ENCODE results near the gene TBL3. TPM values are rescaled to one million over a fixed set of nuclear protein-coding genes. Genes with fewer than 3 reads are reported as not detected.

The TBL3 gene
- polyA plus RNA-seq, 1 donor (not counting 4 experiments of a cell fraction or from before 2014, with no cell fraction given), result 27.8 TPM

DNA sequence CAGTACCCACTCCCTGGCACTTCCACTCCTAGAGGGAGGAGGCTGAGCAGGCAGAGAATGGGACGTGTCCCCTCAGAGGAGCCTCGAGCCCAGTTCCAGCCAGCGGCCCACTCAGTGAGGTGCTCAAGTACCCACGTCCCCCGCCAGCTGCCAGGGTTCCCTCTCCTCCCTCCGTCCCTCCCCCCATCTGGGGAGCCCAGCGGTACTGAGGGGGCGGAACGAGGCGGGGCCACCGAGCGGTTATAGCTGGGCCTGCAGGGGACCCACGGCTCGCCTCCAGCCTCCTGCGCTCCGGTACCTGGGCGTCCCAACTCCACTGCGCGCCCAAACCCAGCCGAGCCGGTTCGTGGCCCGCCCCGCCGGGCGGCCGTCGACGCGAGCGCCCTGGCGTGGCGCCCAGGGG, 47.7 kb downstream of the TBL3 start, which contains the start of gene NPW:
Gene NPW, plus strand, starts transcription at position 268 of the 403 bp plus-strand sequence.
- H3K4me2 ChIP-seq (ENCODE audit: control insufficient read depth, extremely low read depth, insufficient read depth, low read depth, low read length), result no peak within 1 kb of the TSS
- dilution Hi-C loops (cut with MboI; ENCODE audit: extremely low pct_ligation_motif_present, low sequenced_read_pairs), result no loop called here

DNA sequence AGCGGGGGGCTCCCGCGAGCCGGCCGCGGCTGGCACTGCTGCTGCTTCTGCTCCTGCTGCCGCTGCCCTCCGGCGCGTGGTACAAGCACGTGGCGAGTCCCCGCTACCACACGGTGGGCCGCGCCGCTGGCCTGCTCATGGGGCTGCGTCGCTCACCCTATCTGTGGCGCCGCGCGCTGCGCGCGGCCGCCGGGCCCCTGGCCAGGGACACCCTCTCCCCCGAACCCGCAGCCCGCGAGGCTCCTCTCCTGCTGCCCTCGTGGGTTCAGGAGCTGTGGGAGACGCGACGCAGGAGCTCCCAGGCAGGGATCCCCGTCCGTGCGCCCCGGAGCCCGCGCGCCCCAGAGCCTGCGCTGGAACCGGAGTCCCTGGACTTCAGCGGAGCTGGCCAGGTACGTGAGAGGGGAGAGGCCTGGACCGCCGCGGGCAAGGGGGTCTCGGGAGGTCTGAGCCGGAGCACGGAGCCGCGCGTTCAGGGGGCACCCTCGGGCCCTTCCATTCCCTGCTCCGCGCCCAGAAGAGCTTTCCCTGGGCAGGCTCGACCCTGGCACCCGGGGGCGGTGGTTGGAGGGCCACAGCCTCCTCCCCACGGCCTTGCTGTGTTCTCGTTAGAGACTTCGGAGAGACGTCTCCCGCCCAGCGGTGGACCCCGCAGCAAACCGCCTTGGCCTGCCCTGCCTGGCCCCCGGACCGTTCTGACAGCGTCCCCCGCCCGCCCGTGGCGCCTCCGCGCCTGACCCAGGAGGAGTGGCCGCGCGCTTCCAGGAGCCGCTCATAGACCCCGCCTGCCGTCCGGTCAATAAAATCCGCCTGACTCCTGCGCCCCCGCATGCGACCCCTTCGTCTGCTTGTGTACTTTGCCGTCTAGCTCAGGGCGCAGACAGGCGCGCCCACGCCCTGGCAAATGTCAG, 48.3 kb downstream of the TBL3 start:
- peak; percentile 52 for TF ChIP-seq EZH2 (IDR thresholded peaks at IDR 0.05; ENCODE audit: low read length)
- TF ChIP-seq, protein P1, sequence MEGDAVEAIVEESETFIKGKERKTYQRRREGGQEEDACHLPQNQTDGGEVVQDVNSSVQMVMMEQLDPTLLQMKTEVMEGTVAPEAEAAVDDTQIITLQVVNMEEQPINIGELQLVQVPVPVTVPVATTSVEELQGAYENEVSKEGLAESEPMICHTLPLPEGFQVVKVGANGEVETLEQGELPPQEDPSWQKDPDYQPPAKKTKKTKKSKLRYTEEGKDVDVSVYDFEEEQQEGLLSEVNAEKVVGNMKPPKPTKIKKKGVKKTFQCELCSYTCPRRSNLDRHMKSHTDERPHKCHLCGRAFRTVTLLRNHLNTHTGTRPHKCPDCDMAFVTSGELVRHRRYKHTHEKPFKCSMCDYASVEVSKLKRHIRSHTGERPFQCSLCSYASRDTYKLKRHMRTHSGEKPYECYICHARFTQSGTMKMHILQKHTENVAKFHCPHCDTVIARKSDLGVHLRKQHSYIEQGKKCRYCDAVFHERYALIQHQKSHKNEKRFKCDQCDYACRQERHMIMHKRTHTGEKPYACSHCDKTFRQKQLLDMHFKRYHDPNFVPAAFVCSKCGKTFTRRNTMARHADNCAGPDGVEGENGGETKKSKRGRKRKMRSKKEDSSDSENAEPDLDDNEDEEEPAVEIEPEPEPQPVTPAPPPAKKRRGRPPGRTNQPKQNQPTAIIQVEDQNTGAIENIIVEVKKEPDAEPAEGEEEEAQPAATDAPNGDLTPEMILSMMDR (optimal IDR thresholded peaks at IDR 0.05 in 1 of 3, IDR thresholded peaks at IDR 0.05 in 1 of 3, conservative IDR thresholded peaks at IDR 0.05 in 1 of 3; ENCODE audit: extremely low read depth in 1 of 3, insufficient read depth in 2 of 3, low read length in 3 of 3), result no peak
- no peak for DNase-seq (ENCODE audit: low read depth, low spot score)
- FAIRE-seq, result no peak
- dilution Hi-C loops (cut with MboI; ENCODE audit: extremely low pct_ligation_motif_present, low sequenced_read_pairs), result no loop called here
- H3K27ac ChIP-seq (ENCODE audit: control insufficient read depth, insufficient read depth, low read length), result no peak overlapping the region
- no peaks in the 10 kb centered on the region for H3K9me3 ChIP-seq (ENCODE audit: control insufficient read depth, low read depth, low read length)
- H3K27me3 ChIP-seq (ENCODE audit: control insufficient read depth, extremely low read depth, insufficient read depth, low read length), result peaks cover 24% of the 10 kb centered on the region
- no peak overlapping the region for H3K4me3 ChIP-seq (ENCODE audit: control insufficient read depth in 2 of 3, extremely low read depth in 1 of 3, insufficient read depth in 2 of 3, low read depth in 1 of 3, low read length in 3 of 3)
- H3K36me3 ChIP-seq (ENCODE audit: control insufficient read depth in 2 of 2, extremely low read depth in 1 of 2, insufficient read depth in 2 of 2, low read length in 2 of 2), result no peaks in the 10 kb centered on the region
- H3K79me2 ChIP-seq (ENCODE audit: control insufficient read depth, insufficient read depth, low read length), result no peaks in the 10 kb centered on the region
- no peak overlapping the region for H3K9ac ChIP-seq (ENCODE audit: control insufficient read depth, extremely low read depth, insufficient read depth, low read length)
- no peaks in the 10 kb centered on the region for H3K9me1 ChIP-seq (ENCODE audit: control insufficient read depth, extremely low read depth, insufficient read depth, low read length)
- peaks cover 17% of the 10 kb centered on the region for H3K4me1 ChIP-seq (ENCODE audit: control insufficient read depth, extremely low read depth, insufficient read depth, low read length)
- H4K20me1 ChIP-seq (ENCODE audit: control insufficient read depth, extremely low read depth, insufficient read depth, low read length), result no peaks in the 10 kb centered on the region
- H2AFZ ChIP-seq (ENCODE audit: control insufficient read depth, low read length), result no peak overlapping the region
- H3K4me2 ChIP-seq (ENCODE audit: control insufficient read depth, extremely low read depth, insufficient read depth, low read depth, low read length), result no peak overlapping the region

More for the DNA sequence above, 47.7 kb downstream of the TBL3 start, which contains the start of gene NPW:
- no peaks in the 10 kb centered on the region for H3K79me2 ChIP-seq (ENCODE audit: control insufficient read depth, insufficient read depth, low read length)
- no peak for FAIRE-seq
- no peaks in the 10 kb centered on the region for H3K9me3 ChIP-seq (ENCODE audit: control insufficient read depth, low read depth, low read length)
- no peak within 1 kb of the TSS for H2AFZ ChIP-seq (ENCODE audit: control insufficient read depth, low read length)
- DNase-seq (ENCODE audit: low read depth, low spot score), result no peak
- H4K20me1 ChIP-seq (ENCODE audit: control insufficient read depth, extremely low read depth, insufficient read depth, low read length), result no peaks in the 10 kb centered on the region
- H3K4me1 ChIP-seq (ENCODE audit: control insufficient read depth, extremely low read depth, insufficient read depth, low read length), result peaks cover 20% of the 10 kb centered on the region
- no peaks in the 10 kb centered on the region for H3K36me3 ChIP-seq (ENCODE audit: control insufficient read depth in 2 of 2, extremely low read depth in 1 of 2, insufficient read depth in 2 of 2, low read length in 2 of 2)
- no peak within 1 kb of the TSS for H3K27ac ChIP-seq (ENCODE audit: control insufficient read depth, insufficient read depth, low read length)
- H3K27me3 ChIP-seq (ENCODE audit: control insufficient read depth, extremely low read depth, insufficient read depth, low read length), result peaks cover 24% of the 10 kb centered on the region
- TF ChIP-seq EZH2 (IDR thresholded peaks at IDR 0.05; ENCODE audit: low read length), result no peak
- TF ChIP-seq, protein P1 (optimal IDR thresholded peaks at IDR 0.05 in 1 of 3, IDR thresholded peaks at IDR 0.05 in 1 of 3, conservative IDR thresholded peaks at IDR 0.05 in 1 of 3; ENCODE audit: extremely low read depth in 1 of 3, insufficient read depth in 2 of 3, low read length in 3 of 3), result no peak
- H3K9ac ChIP-seq (ENCODE audit: control insufficient read depth, extremely low read depth, insufficient read depth, low read length), result no peak within 1 kb of the TSS
- H3K4me3 ChIP-seq (ENCODE audit: control insufficient read depth in 2 of 3, extremely low read depth in 1 of 3, insufficient read depth in 2 of 3, low read depth in 1 of 3, low read length in 3 of 3), result no peak within 1 kb of the TSS
- no peaks in the 10 kb centered on the region for H3K9me1 ChIP-seq (ENCODE audit: control insufficient read depth, extremely low read depth, insufficient read depth, low read length)

All from keratinocyte (primary cell).